ENCODE data around the gene SLIT3. TPM values are rescaled to one million over a fixed set of nuclear protein-coding genes. Genes with fewer than 3 reads are reported as not detected.

Gene SLIT3
- total RNA-seq, 1 donor from 2014 or later: 52.8 TPM

DNA sequence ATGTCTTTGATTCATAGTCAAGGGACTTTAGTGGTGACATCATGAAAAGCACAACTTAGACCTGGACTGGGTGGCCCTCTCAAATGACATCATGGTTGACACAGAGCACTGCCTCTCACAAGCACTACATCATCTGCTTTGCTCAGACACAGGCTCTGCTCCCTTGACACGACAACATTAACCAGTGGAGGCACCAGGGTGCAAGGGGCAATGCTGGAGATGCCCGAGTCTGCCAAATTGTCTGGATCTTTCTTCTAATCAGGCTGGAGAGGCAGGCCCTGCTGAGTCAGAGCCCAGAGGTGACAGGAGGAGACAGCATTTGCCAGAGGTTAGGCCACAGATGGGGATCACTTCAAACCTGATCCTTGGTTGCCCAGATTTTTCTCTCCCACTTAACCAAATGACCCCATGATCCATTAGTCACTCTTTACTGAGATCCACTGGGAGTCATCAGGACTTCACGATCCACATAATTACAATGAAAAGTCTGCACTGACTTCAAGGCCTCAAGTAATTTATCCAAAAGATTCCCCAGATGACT is 174.4 kb downstream of the SLIT3 start:
- no peaks in the 10 kb centered on the region for H3K9me3 ChIP-seq
- H3K27ac ChIP-seq: no peak overlapping the region
- no peak for TF ChIP-seq POLR2AphosphoS5 (IDR thresholded peaks at IDR 0.05; ENCODE audit: insufficient read depth in 1 of 2, low read depth in 1 of 2)
- TF ChIP-seq, protein P1, sequence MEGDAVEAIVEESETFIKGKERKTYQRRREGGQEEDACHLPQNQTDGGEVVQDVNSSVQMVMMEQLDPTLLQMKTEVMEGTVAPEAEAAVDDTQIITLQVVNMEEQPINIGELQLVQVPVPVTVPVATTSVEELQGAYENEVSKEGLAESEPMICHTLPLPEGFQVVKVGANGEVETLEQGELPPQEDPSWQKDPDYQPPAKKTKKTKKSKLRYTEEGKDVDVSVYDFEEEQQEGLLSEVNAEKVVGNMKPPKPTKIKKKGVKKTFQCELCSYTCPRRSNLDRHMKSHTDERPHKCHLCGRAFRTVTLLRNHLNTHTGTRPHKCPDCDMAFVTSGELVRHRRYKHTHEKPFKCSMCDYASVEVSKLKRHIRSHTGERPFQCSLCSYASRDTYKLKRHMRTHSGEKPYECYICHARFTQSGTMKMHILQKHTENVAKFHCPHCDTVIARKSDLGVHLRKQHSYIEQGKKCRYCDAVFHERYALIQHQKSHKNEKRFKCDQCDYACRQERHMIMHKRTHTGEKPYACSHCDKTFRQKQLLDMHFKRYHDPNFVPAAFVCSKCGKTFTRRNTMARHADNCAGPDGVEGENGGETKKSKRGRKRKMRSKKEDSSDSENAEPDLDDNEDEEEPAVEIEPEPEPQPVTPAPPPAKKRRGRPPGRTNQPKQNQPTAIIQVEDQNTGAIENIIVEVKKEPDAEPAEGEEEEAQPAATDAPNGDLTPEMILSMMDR (IDR thresholded peaks at IDR 0.05): no peak
- no peak for TF ChIP-seq POLR2A (IDR thresholded peaks at IDR 0.05)
- no peaks in the 10 kb centered on the region for H3K4me1 ChIP-seq
- no peak for DNase-seq (ENCODE audit: extremely low spot score in 2 of 2)
- H3K4me3 ChIP-seq: no peak overlapping the region
- intact Hi-C loops (cut with DNase I): no loop called here
- no peaks in the 10 kb centered on the region for H3K27me3 ChIP-seq
- no peaks in the 10 kb centered on the region for H3K36me3 ChIP-seq

DNA sequence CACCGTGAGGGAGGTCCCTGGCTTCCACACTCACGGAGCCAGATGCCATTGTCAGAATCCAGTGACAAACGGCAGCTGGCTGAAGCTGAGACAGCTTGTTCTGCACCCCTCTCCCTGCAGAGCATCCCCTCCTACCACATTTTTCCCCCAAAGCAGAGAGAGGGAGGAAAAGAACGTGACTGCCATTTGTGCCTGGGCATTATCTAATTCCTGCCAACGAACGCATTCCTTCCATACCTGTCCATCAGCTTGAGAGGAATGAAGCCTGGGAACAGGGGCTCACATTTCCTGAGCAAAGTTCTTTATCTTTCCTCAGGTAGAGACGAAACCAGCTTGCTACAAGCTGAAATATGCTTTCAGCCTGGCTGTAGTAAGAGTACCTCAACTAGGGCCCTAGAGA is 175.4 kb downstream of the SLIT3 start:
- no peak for DNase-seq (ENCODE audit: extremely low spot score in 2 of 2)
- H3K27me3 ChIP-seq: no peaks in the 10 kb centered on the region
- H3K9me3 ChIP-seq: no peaks in the 10 kb centered on the region
- TF ChIP-seq, protein P1 (IDR thresholded peaks at IDR 0.05): no peak
- TF ChIP-seq POLR2A (IDR thresholded peaks at IDR 0.05): no peak
- TF ChIP-seq POLR2AphosphoS5 (IDR thresholded peaks at IDR 0.05; ENCODE audit: insufficient read depth in 1 of 2, low read depth in 1 of 2): no peak
- H3K4me1 ChIP-seq: no peaks in the 10 kb centered on the region
- no peak overlapping the region for H3K4me3 ChIP-seq
- H3K36me3 ChIP-seq: no peaks in the 10 kb centered on the region
- no peak overlapping the region for H3K27ac ChIP-seq
- intact Hi-C loops (cut with DNase I): no loop called here

DNA sequence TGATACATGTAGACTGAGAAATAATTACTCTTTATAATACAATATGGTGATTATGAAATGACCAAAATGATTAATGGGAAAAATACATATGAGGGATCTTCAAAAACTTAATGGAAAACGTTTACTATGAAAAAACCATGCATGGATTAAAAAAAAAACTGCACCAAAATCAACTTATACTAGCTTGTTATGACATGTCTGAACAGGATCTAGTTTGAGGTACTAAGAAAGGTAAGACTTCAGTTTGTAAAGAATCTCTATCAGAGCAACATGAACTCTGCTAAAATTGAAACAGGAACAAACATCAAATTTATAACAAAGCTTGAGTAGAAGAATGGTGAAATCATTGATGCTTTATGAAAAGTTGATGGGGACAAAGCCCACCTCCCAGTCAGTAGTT is 178.0 kb downstream of the SLIT3 start:
- DNase-seq (ENCODE audit: extremely low spot score in 2 of 2): no peak
- H3K4me3 ChIP-seq: no peak overlapping the region
- no peaks in the 10 kb centered on the region for H3K27me3 ChIP-seq
- no peaks in the 10 kb centered on the region for H3K36me3 ChIP-seq
- no peaks in the 10 kb centered on the region for H3K4me1 ChIP-seq
- intact Hi-C loops (cut with DNase I): no loop called here
- H3K27ac ChIP-seq: no peak overlapping the region
- TF ChIP-seq POLR2AphosphoS5 (IDR thresholded peaks at IDR 0.05; ENCODE audit: insufficient read depth in 1 of 2, low read depth in 1 of 2) (no peak), POLR2A (IDR thresholded peaks at IDR 0.05) (no peak)
- TF ChIP-seq, protein P1 (IDR thresholded peaks at IDR 0.05): no peak
- no peaks in the 10 kb centered on the region for H3K9me3 ChIP-seq

DNA sequence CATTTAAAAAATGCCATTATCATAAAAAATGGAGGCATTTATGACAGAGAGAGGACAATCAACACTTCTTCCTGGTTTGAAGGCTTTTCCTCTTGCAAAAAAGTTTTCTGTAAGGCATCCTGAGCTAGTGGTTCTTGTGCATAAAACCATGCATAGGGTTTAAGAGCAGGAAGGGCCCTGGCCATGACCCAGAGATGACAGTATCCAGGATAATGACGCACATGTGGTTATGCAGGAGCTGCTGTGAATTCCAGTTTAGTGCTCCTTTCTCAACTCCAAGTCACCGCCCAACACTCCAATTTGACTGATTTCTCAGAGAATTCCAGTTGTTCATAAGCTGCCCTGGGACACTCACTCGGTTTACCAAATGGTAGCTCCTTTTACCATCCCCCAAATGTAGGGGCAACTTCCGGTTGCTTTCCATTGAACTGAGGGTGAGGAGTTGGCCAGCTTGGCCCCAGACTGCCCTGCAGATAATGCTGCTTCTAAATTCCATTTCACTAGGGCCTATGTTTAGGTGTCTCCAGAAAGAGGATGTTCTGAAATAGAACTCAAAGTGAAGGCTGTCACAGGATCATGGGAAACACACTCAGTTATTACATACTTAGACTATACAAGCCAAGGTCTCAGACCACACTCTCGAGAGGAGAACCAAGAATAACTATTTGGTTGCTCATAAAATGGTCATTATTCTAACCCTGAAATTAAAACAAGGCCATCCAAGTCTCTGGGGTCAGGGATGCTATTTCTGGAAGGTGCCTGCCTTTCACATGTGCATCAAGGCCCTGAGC is 179.1 kb downstream of the SLIT3 start:
- no peak overlapping the region for H3K4me3 ChIP-seq
- intact Hi-C loops (cut with DNase I): no loop called here
- TF ChIP-seq POLR2AphosphoS5 (IDR thresholded peaks at IDR 0.05; ENCODE audit: insufficient read depth in 1 of 2, low read depth in 1 of 2) (no peak), POLR2A (IDR thresholded peaks at IDR 0.05) (no peak)
- TF ChIP-seq, protein P1 (IDR thresholded peaks at IDR 0.05): no peak
- no peak overlapping the region for H3K27ac ChIP-seq
- no peaks in the 10 kb centered on the region for H3K9me3 ChIP-seq
- no peaks in the 10 kb centered on the region for H3K4me1 ChIP-seq
- no peaks in the 10 kb centered on the region for H3K36me3 ChIP-seq
- DNase-seq (ENCODE audit: extremely low spot score in 2 of 2): no peak
- no peaks in the 10 kb centered on the region for H3K27me3 ChIP-seq
